ENCODE measurements around the gene CROT.

The CROT gene

DNA sequence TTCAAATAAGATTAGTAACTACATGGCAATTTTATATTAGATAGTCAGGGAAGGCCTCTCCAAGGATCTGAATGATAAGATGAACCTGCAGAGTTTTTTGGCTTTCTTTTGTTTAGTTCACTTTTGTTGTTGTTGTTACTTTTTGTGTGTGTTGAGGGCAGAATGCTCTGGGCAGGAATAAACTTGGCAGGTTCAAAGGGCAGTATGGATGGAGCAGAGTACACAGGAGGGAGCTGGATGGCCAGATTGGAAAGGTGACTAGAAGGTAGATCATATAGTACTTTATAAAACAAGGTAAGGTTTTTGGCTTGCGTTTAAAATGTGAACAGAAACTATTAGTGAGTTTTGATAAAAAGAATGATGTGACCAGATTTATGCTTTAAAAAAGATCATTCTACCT, 17.9 kb downstream of the CROT start:
- TF ChIP-seq EZH2phosphoT487 (IDR thresholded peaks at IDR 0.05; ENCODE audit: borderline replicate concordance, low read length): no peak
- TF ChIP-seq CTCF (IDR thresholded peaks at IDR 0.05; ENCODE audit: low read depth, low read length, poor library complexity, severe bottlenecking): no peak
- Histone ChIP-seq H3K9me2 (replicated peaks; ENCODE audit: control insufficient read depth, low read length) (no peaks in the 10 kb centered on the region), H4K20me1 (ENCODE audit: control insufficient read depth, insufficient read depth, low read depth, low read length) (no peaks in the 10 kb centered on the region), H3K9me3 (ENCODE audit: control insufficient read depth, insufficient read depth, low read length) (no peaks in the 10 kb centered on the region), H3K79me2 (ENCODE audit: control insufficient read depth, low read length) (no peaks in the 10 kb centered on the region), H3F3A (ENCODE audit: control insufficient read depth, insufficient read depth) (no peaks in the 10 kb centered on the region), H3K4me3 (ENCODE audit: low read length) (no peak overlapping the region), H3K27ac (ENCODE audit: low read depth, low read length) (no peak overlapping the region), H3K4me1 (ENCODE audit: control insufficient read depth, low read length) (no peaks in the 10 kb centered on the region), H3K27me3 (ENCODE audit: control insufficient read depth, low read length) (no peaks in the 10 kb centered on the region), H3K4me2 (ENCODE audit: low read length) (no peak overlapping the region), H3K36me3 (ENCODE audit: control insufficient read depth, low read length) (no peaks in the 10 kb centered on the region)

GRCh38 chr7:87364246-87364645, 18.8 kb downstream of the CROT start:
- no peak overlapping the region for H3K27ac ChIP-seq (ENCODE audit: low read depth, low read length)
- no peak overlapping the region for H3K4me2 ChIP-seq (ENCODE audit: low read length)
- no peaks in the 10 kb centered on the region for H3F3A ChIP-seq (ENCODE audit: control insufficient read depth, insufficient read depth)
- no peaks in the 10 kb centered on the region for H3K27me3 ChIP-seq (ENCODE audit: control insufficient read depth, low read length)
- no peaks in the 10 kb centered on the region for H4K20me1 ChIP-seq (ENCODE audit: control insufficient read depth, insufficient read depth, low read depth, low read length)
- H3K4me1 ChIP-seq (ENCODE audit: control insufficient read depth, low read length): no peaks in the 10 kb centered on the region
- H3K36me3 ChIP-seq (ENCODE audit: control insufficient read depth, low read length): no peaks in the 10 kb centered on the region
- TF ChIP-seq EZH2phosphoT487 (IDR thresholded peaks at IDR 0.05; ENCODE audit: borderline replicate concordance, low read length) (no peak), CTCF (IDR thresholded peaks at IDR 0.05; ENCODE audit: low read depth, low read length, poor library complexity, severe bottlenecking) (no peak)
- no peak overlapping the region for H3K4me3 ChIP-seq (ENCODE audit: low read length)
- H3K79me2 ChIP-seq (ENCODE audit: control insufficient read depth, low read length): no peaks in the 10 kb centered on the region
- H3K9me2 ChIP-seq (replicated peaks; ENCODE audit: control insufficient read depth, low read length): no peaks in the 10 kb centered on the region
- H3K9me3 ChIP-seq (ENCODE audit: control insufficient read depth, insufficient read depth, low read length): no peaks in the 10 kb centered on the region

GRCh38 chr7:87369216-87369615, 23.8 kb downstream of the CROT start:
- H3K79me2 ChIP-seq (ENCODE audit: control insufficient read depth, low read length): no peaks in the 10 kb centered on the region
- H3F3A ChIP-seq (ENCODE audit: control insufficient read depth, insufficient read depth): no peaks in the 10 kb centered on the region
- H3K27ac ChIP-seq (ENCODE audit: low read depth, low read length): no peak overlapping the region
- no peaks in the 10 kb centered on the region for H4K20me1 ChIP-seq (ENCODE audit: control insufficient read depth, insufficient read depth, low read depth, low read length)
- no peak for TF ChIP-seq CTCF (IDR thresholded peaks at IDR 0.05; ENCODE audit: low read depth, low read length, poor library complexity, severe bottlenecking)
- no peak for TF ChIP-seq EZH2phosphoT487 (IDR thresholded peaks at IDR 0.05; ENCODE audit: borderline replicate concordance, low read length)
- no peaks in the 10 kb centered on the region for H3K27me3 ChIP-seq (ENCODE audit: control insufficient read depth, low read length)
- H3K36me3 ChIP-seq (ENCODE audit: control insufficient read depth, low read length): no peaks in the 10 kb centered on the region
- no peak overlapping the region for H3K4me2 ChIP-seq (ENCODE audit: low read length)
- H3K9me2 ChIP-seq (replicated peaks; ENCODE audit: control insufficient read depth, low read length): no peaks in the 10 kb centered on the region
- no peak overlapping the region for H3K4me3 ChIP-seq (ENCODE audit: low read length)
- H3K4me1 ChIP-seq (ENCODE audit: control insufficient read depth, low read length): no peaks in the 10 kb centered on the region
- no peaks in the 10 kb centered on the region for H3K9me3 ChIP-seq (ENCODE audit: control insufficient read depth, insufficient read depth, low read length)
